HG02763 (cell line): ENCODE data around the gene RAVER1.
A peak's percentile ranks its signal among the peaks of the same experiment; 100 is the strongest.
"Not testable (repeated sequence)": the region's sequence is repeated elsewhere in the genome, so short reads cannot be mapped to it uniquely, and the experiment has no call there.

Experiments used
- ATAC-seq: cut with Tn5 transposase; IDR thresholded peaks from one replicate; pipeline ENCODE4 v1.9.1; 2021; ENCODE audit warnings: mild to moderate bottlenecking, moderate library complexity; ENCODE audit not compliant: unreplicated experiment

Gene RAVER1

DNA sequence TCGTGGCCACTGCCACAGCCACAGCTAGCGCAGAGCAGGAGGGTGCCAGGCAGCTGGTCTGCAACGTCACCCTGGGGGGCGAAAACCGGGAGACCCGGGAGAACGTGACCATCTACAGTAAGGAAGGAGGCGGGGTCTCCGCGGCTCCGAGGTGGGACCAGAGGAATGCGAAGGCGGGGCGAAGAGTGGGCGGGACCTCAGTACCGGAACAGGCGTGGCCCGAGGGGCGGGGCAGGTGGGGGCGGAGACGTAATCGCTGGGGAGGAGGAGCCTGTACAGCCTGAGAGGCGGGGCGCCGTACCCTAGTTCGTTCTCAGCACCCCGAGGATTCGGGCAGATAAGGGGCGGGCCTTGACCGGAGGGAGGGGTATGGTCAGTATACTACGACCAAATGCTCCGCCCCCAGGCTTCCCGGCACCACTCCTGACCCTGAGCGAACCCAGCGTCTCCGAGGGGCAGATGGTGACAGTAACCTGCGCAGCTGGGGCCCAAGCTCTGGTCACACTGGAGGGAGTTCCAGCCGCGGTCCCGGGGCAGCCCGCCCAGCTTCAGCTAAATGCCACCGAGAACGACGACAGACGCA, 41.0 kb downstream of the RAVER1 start:
- ATAC-seq, result peak; percentile 43

GRCh38 chr19:10291554-10292205, 41.6 kb downstream of the RAVER1 start:
- no peak for ATAC-seq

GRCh38 chr19:10290876-10291553, 42.3 kb downstream of the RAVER1 start:
- ATAC-seq, result no peak

DNA sequence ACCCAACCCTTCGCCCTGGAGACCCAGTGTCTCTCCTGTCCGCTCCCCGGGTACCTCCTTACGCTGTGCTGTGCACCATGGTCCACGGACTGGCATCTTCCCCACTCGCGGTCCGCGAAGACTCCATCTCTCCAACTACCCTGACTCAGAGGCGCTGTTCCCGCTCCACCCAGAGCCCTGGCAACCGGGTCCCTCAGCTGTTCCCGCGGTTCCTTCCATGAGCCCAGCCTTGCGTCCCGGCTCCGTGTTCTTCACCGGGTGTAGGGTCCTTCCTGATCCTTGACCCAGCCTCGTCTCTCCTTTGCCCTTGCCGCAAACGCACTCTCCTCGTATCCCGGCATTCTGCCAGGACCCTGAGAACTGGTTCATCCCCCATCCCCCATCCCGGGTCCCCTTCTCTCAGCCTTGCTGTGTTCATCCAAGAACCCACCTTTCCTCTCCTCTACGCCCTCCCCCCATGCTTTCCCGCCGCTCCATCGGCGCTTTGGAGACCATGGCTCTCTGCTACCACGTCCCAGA, 42.9 kb downstream of the RAVER1 start:
- no peak for ATAC-seq

- no peak for ATAC-seq
These were observed 43.4 kb downstream of the RAVER1 start, which contains the start of gene ICAM5 for GRCh38 chr19:10289836-10290356. ICAM5 (plus strand) TSS chr19:10289952; CDS start chr19:10290044, 92 bp downstream.

DNA sequence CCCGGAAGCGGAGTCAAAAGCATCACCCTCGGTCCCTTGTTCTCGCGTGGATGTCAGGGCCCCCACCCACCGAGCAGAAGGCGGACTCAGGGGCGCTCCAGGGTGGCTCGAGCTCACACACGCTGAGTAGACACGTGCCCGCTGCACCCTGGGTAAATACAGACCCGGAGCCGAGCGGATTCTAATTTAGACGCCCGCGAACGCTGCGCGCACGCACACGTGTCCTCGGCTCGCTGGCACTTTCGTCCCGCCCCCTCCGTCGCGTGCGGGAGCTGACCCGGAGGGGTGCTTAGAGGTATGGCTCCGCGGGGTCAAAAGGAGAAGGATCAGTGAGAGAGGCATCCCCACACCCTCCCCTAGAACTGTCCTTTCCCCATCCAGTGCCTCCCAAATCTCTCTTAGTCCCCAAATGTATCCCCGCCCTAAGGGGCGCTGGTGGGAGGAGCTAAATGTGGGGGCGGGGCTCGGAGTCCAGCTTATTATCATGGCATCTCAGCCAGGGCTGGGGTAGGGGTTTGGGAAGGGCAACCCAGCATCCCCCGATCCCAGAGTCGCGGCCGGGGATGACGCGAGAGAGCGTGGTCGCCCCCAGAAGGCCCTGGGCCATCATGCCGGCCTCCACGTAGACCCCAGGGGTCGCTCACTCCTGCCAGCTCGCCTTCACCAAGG, 44.0 kb downstream of the RAVER1 start:
- ATAC-seq, result no peak

- no peak for ATAC-seq
These were observed 44.6 kb downstream of the RAVER1 start for GRCh38 chr19:10288662-10289166.

DNA sequence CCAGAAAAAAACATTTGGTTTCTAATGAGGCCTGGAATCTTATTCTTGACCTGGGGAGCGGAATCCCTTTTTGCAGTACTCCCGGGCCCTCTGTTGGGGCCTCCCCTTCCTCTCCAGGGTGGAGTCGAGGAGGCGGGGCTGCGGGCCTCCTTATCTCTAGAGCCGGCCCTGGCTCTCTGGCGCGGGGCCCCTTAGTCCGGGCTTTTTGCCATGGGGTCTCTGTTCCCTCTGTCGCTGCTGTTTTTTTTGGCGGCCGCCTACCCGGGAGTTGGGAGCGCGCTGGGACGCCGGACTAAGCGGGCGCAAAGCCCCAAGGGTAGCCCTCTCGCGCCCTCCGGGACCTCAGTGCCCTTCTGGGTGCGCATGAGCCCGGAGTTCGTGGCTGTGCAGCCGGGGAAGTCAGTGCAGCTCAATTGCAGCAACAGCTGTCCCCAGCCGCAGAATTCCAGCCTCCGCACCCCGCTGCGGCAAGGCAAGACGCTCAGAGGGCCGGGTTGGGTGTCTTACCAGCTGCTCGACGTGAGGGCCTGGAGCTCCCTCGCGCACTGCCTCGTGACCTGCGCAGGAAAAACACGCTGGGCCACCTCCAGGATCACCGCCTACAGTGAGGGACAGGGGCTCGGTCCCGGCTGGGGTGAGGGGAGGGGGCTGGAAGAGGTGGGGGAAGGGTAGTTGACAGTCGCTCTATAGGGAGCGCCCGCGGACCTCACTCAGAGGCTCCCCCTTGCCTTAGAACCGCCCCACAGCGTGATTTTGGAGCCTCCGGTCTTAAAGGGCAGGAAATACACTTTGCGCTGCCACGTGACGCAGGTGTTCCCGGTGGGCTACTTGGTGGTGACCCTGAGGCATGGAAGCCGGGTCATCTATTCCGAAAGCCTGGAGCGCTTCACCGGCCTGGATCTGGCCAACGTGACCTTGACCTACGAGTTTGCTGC, 46.3 kb downstream of the RAVER1 start, which contains the start of gene ICAM4:
Gene ICAM4 (plus strand): TSS at position 153 of the 935 bp plus-strand sequence. CDS start 58 bp downstream, at position 211.
- ATAC-seq, result no peak

DNA sequence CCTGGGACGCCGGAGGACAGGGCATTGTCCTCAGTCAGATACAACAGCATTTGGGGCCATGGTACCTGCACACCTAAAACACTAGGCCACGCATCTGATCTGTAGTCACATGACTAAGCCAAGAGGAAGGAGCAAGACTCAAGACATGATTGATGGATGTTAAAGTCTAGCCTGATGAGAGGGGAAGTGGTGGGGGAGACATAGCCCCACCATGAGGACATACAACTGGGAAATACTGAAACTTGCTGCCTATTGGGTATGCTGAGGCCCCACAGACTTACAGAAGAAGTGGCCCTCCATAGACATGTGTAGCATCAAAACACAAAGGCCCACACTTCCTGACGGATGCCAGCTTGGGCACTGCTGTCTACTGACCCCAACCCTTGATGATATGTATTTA, 47.9 kb downstream of the RAVER1 start:
- ATAC-seq, result no peak

GRCh38 chr19:10284960-10285278, 48.4 kb downstream of the RAVER1 start:
- no peak for ATAC-seq

DNA sequence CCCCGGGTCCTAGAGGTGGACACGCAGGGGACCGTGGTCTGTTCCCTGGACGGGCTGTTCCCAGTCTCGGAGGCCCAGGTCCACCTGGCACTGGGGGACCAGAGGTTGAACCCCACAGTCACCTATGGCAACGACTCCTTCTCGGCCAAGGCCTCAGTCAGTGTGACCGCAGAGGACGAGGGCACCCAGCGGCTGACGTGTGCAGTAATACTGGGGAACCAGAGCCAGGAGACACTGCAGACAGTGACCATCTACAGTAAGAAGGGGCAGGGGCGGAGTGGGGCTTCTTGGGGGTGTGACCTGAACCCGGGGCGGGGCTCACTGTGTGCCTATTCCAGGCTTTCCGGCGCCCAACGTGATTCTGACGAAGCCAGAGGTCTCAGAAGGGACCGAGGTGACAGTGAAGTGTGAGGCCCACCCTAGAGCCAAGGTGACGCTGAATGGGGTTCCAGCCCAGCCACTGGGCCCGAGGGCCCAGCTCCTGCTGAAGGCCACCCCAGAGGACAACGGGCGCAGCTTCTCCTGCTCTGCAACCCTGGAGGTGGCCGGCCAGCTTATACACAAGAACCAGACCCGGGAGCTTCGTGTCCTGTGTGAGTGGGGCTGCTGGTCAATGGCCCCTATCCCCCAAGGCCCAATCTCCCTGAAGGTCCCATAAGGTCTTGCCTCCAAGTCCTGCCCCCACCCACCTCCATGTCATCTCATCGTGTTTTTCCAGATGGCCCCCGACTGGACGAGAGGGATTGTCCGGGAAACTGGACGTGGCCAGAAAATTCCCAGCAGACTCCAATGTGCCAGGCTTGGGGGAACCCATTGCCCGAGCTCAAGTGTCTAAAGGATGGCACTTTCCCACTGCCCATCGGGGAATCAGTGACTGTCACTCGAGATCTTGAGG, 49.0 kb downstream of the RAVER1 start:
- no peak for ATAC-seq

DNA sequence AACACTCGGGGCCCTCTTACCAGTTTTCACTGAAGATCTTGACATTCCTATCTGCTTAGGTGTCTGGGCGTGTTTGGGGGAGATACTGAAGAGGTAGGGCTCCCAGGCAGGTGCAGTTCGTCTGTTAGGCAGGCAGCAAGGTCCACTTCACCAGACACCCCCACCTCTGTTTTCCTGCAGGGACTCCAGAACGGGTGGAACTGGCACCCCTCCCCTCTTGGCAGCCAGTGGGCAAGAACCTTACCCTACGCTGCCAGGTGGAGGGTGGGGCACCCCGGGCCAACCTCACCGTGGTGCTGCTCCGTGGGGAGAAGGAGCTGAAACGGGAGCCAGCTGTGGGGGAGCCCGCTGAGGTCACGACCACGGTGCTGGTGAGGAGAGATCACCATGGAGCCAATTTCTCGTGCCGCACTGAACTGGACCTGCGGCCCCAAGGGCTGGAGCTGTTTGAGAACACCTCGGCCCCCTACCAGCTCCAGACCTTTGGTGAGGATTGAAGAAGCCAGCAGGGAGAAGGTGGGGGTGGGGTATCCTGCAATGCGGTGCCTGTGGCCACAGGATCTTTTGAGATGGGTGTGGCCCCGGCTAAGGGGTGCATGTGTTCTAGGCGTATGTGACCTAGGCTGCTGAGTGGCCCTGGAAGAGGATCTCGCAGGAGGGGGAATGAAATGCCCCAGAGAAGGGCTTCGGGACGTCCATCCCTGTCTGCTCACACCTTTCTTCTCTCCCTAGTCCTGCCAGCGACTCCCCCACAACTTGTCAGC, 49.8 kb downstream of the RAVER1 start:
- no peak for ATAC-seq

GRCh38 chr19:10282043-10282442, 51.3 kb downstream of the RAVER1 start:
- ATAC-seq, result not testable (repeated sequence)

DNA sequence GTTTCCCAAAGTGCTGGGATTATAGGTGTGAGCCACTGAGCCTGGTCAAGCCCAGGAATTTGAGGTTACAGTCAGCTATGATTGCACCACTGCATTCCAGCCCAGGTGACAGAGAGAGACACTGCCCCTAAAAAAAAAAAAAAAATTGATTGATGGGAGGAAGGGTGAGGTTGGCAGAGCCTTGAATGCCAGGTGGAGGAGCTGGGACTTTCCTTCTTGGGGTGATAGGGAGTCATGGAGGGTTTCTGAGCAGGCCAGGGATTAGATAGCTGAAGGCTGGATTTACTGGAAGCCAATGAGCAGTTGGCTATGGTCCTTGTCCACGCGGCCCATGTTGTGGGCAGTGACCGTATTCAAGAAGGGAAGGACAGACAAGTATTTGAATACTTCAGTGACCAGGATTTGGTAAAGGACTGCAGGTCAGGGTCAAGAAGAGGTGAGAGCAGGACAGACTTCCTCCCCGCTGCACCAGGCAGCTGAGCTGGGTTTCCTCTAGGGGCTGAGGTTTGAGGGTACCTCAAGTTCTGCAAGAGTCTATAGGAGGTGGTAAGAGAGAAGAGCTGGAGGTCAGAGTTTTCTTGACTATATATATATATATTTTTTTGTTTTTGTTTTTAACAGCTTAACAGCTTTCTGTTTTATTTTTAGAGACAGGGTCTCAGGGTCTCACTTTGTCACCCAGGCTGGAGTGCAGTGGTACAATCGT, 53.4 kb downstream of the RAVER1 start:
- no peak for ATAC-seq

DNA sequence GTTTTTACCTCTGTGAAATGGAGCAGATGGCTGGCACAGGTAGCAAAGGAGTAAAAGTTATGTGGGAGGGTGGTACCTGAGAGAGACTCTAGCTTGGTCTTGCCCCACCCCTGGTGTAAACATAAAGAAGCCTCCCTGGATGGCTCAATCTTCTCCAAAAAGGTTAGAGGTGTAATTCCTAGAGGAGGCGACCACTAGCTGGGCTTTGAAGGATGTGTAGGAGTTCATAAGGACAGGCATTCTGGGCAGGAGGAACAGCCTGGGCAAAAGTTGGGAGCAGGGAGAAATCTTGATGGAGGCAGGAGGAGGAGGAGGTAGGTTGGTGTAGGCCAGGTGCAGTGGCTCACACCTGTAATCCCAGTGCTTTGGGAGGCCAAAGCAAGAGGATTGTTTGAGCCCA, 54.4 kb downstream of the RAVER1 start:
- no peak for ATAC-seq

- no peak for ATAC-seq
These were observed 55.3 kb downstream of the RAVER1 start for GRCh38 chr19:10277795-10278589.

DNA sequence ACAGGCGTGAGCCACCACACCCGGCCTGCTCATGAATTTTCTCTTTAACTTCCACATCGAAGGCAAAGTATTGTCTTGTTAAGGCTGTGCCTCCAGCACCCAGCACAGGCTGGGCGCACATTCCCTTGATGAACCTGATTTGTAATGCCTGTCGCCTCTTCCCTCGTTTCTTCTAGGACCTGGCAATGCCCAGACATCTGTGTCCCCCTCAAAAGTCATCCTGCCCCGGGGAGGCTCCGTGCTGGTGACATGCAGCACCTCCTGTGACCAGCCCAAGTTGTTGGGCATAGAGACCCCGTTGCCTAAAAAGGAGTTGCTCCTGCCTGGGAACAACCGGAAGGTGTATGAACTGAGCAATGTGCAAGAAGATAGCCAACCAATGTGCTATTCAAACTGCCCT, 58.7 kb downstream of the RAVER1 start:
- no peak for ATAC-seq
